ENCODE data around the gene MCC.

- TF ChIP-seq GATA2 (IDR thresholded peaks at IDR 0.05; ENCODE audit: low read depth, low read length) (no peak), GATA3 (IDR thresholded peaks at IDR 0.05; ENCODE audit: low read depth, low read length) (no peak)
Observed at GRCh38 chr5:112976432-112977309, 511.6 kb downstream of the MCC start, which contains the start of gene DCP2.
